GM19193 (cell line): ENCODE results near the gene CDX2.

Experiments used
- POLR2A ChIP-seq: IDR thresholded peaks from 4 replicates; pipeline ENCODE4 v1.6.1; 2011; ENCODE audit not compliant: insufficient read depth, insufficient read length; ENCODE audit errors: extremely low read depth

The CDX2 gene

GRCh38 chr13:27928805-27929753 lies 40.0 kb downstream of the CDX2 start:
- TF ChIP-seq POLR2A, result no peak

GRCh38 chr13:27928353-27928804 lies 40.7 kb downstream of the CDX2 start:
- no peak for TF ChIP-seq POLR2A

- no peak for TF ChIP-seq POLR2A
These were observed 41.4 kb downstream of the CDX2 start for GRCh38 chr13:27927444-27928352.

GRCh38 chr13:27926644-27927434 lies 42.3 kb downstream of the CDX2 start:
- no peak for TF ChIP-seq POLR2A

- no peak for TF ChIP-seq POLR2A
These were observed 43.7 kb downstream of the CDX2 start for GRCh38 chr13:27925220-27925991.

GRCh38 chr13:27924529-27925141 lies 44.5 kb downstream of the CDX2 start:
- TF ChIP-seq POLR2A, result no peak

- TF ChIP-seq POLR2A, result no peak
These were observed 45.2 kb downstream of the CDX2 start for GRCh38 chr13:27923794-27924528.

- no peak for TF ChIP-seq POLR2A
These were observed 46.1 kb downstream of the CDX2 start for GRCh38 chr13:27922883-27923612.

- TF ChIP-seq POLR2A, result no peak
These were observed 46.9 kb downstream of the CDX2 start for GRCh38 chr13:27921961-27922882.

GRCh38 chr13:27921421-27921960 lies 47.6 kb downstream of the CDX2 start:
- no peak for TF ChIP-seq POLR2A
